T-helper 1 cell treated with Interleukin-12 subunit alpha and Interleukin-12 subunit beta and Interleukin-4 antibody, amounts not matched to agents 30 ng/mL and 1 ng/mL, for 36 hours (primary cell): ENCODE results near the gene GM2A. TPM values are rescaled to one million over a fixed set of nuclear protein-coding genes. Genes with fewer than 3 reads are reported as not detected.

Source experiments
- intact Hi-C: fragments of 100-400 bp; cut with micrococcal nuclease; formaldehyde crosslinking; loops from one replicate; pipeline ENCODE4 v1.15.1; 2024
- total RNA-seq: library from RNA; stranded (reverse); gene quantifications from 2 replicates; pipeline ENCODE4 v1.2.3, GENCODE V29; 2022

Gene GM2A
- total RNA-seq, 1 donor from 2014 or later, result 36.0 TPM

- intact Hi-C loops, result loop anchor here (5.0 to 10.0 kb wide), 3 partner anchors 47 to 186 kb away; no protein-coding TSS in a partner anchor
Measured at GRCh38 chr5:151318850-151319732, 66.1 kb downstream of the GM2A start.

Other genes starting within 250 kb of the GM2A start
- not detected in 2 replicates for gene GPX3, start 232.6 kb upstream of the GM2A start, total RNA-seq
- 278 and 285 TPM in 2 replicates for gene TNIP1, start 172.2 kb upstream of the GM2A start, total RNA-seq
- gene ANXA6, start 95.4 kb upstream of the GM2A start, total RNA-seq, result 455 and 470 TPM in 2 replicates
- gene CCDC69, start 29.1 kb upstream of the GM2A start, total RNA-seq, result 53.6 and 57.9 TPM in 2 replicates
- not detected in 2 replicates for gene SLC36A3, start 50.6 kb downstream of the GM2A start, total RNA-seq
- not detected in 2 replicates for gene SLC36A2, start 94.4 kb downstream of the GM2A start, total RNA-seq
- gene SLC36A1, start 194.4 kb downstream of the GM2A start, total RNA-seq, result 5.9 and 6.0 TPM in 2 replicates